HL-60 (cell line): ENCODE measurements around the gene NRL.

Experiments used
- GABPA ChIP-seq: IDR thresholded peaks from 2 replicates; pipeline ENCODE4 v1.6.1; 2012; ENCODE audit warnings: low read depth
- POLR2AphosphoS5 ChIP-seq: IDR thresholded peaks from 2 replicates; pipeline ENCODE4 v1.6.1; 2012; ENCODE audit warnings: low read depth
- SPI1 ChIP-seq: IDR thresholded peaks from 2 replicates; pipeline ENCODE4 v1.6.1; 2012; ENCODE audit warnings: low read depth, mild to moderate bottlenecking, borderline replicate concordance
- TF ChIP-seq, protein P1 (sequence below): IDR thresholded peaks from one replicate; pipeline ENCODE4 v1.5.1; 2011; ENCODE audit warnings: low read length, control low read depth, inconsistent platforms; ENCODE audit not compliant: insufficient read depth
- TF ChIP-seq, protein P2 (sequence below): IDR thresholded peaks from 2 replicates; pipeline ENCODE4 v1.6.1; 2012; ENCODE audit warnings: low read depth; ENCODE audit not compliant: insufficient replicate concordance

DNA sequence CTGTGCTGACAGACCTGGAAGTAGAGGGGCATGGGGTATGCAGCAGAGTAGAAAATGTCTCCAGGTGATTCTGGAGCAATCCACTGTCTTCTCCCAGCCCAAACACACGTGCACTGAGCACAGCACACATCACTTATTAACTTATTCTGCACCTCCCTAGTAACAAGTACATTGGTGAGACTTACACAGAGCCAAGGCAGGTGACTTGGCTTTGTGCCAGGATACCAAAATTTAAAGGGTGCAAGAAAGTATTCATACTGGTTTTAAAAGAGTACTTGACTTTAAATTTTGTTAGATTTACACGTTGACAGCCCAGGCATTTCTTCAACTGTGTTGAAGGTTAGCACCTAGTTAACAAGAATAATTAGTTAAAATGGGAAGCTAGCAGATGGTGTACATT, 74.1 kb downstream of the NRL start:
- TF ChIP-seq, protein P1, sequence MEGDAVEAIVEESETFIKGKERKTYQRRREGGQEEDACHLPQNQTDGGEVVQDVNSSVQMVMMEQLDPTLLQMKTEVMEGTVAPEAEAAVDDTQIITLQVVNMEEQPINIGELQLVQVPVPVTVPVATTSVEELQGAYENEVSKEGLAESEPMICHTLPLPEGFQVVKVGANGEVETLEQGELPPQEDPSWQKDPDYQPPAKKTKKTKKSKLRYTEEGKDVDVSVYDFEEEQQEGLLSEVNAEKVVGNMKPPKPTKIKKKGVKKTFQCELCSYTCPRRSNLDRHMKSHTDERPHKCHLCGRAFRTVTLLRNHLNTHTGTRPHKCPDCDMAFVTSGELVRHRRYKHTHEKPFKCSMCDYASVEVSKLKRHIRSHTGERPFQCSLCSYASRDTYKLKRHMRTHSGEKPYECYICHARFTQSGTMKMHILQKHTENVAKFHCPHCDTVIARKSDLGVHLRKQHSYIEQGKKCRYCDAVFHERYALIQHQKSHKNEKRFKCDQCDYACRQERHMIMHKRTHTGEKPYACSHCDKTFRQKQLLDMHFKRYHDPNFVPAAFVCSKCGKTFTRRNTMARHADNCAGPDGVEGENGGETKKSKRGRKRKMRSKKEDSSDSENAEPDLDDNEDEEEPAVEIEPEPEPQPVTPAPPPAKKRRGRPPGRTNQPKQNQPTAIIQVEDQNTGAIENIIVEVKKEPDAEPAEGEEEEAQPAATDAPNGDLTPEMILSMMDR = no peak
- TF ChIP-seq POLR2AphosphoS5 (no peak), GABPA (no peak), SPI1 (no peak)
- TF ChIP-seq, protein P2, sequence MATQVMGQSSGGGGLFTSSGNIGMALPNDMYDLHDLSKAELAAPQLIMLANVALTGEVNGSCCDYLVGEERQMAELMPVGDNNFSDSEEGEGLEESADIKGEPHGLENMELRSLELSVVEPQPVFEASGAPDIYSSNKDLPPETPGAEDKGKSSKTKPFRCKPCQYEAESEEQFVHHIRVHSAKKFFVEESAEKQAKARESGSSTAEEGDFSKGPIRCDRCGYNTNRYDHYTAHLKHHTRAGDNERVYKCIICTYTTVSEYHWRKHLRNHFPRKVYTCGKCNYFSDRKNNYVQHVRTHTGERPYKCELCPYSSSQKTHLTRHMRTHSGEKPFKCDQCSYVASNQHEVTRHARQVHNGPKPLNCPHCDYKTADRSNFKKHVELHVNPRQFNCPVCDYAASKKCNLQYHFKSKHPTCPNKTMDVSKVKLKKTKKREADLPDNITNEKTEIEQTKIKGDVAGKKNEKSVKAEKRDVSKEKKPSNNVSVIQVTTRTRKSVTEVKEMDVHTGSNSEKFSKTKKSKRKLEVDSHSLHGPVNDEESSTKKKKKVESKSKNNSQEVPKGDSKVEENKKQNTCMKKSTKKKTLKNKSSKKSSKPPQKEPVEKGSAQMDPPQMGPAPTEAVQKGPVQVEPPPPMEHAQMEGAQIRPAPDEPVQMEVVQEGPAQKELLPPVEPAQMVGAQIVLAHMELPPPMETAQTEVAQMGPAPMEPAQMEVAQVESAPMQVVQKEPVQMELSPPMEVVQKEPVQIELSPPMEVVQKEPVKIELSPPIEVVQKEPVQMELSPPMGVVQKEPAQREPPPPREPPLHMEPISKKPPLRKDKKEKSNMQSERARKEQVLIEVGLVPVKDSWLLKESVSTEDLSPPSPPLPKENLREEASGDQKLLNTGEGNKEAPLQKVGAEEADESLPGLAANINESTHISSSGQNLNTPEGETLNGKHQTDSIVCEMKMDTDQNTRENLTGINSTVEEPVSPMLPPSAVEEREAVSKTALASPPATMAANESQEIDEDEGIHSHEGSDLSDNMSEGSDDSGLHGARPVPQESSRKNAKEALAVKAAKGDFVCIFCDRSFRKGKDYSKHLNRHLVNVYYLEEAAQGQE = no peak
